Fibroblast of skin of scalp (primary cell): ENCODE results near the gene HOGA1. TPM values are rescaled to one million over a fixed set of nuclear protein-coding genes. Genes with fewer than 3 reads are reported as not detected.
A peak's percentile ranks its signal among the peaks of the same experiment; 100 is the strongest.
"Not testable (repeated sequence)": the region's sequence is repeated elsewhere in the genome, so short reads cannot be mapped to it uniquely, and the experiment has no call there.

Source experiments
- DNase-seq: peaks from one replicate; pipeline ENCODE4 v3.0.0-alpha.2; 2013
- polyA plus RNA-seq, 2 experiments: library from polyadenylated mRNA; unstranded; fragments of 120-200 nt; gene quantifications; one replicate each; pipeline ENCODE4 v1.2.1, GENCODE V29; 2013; ENCODE audit not compliant: insufficient read length in 2 of 2

Gene HOGA1
- 0.40 TPM for polyA plus RNA-seq (2013, experiment 1 of 2; ENCODE audit: insufficient read length)
- 0.58 TPM for polyA plus RNA-seq (2013, experiment 2 of 2; ENCODE audit: insufficient read length)

- peak; percentile 80 for DNase-seq
These were observed at the start of gene HOGA1 for GRCh38 chr10:97584060-97584797. Gene HOGA1, plus strand, starts transcription at chr10:97584389. Its CDS starts 315 bp downstream, at chr10:97584704.

- DNase-seq: no peak
These were observed 49.3 kb upstream of the HOGA1 start for GRCh38 chr10:97534746-97535367.

DNA sequence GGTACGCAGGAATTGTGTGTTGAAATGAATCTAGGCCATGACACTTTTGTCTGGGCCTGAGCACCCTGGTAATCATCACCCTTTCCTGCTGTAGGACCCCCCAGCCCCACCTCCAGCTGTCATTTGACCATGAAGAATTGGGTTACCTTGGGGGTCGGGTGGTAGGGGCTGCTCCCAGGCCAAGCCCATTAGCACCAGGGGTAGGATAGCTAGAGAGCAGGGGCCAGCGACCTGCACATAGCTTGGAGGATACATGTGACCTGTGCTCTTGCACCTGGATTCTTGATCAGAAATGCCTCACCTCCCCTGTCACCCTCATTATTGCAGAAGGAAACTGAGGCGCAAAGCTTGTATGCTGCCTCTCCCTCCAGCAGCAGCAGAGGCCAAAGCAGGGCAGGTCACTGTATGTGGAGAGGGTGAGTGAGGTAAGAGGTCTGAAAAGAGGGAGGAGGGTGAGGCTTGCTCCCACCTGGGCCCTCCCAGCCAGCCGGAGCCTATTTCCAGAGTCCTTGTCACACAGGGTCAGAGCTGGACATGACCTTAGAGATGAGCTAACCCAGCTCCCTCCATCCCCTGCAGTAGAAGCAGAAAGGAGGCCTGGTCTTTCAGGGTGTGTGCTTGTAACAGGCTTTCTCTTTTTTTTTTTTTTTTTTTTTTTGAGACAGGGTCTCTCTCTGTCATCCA lies 46.9 kb upstream of the HOGA1 start:
- DNase-seq: no peak

DNA sequence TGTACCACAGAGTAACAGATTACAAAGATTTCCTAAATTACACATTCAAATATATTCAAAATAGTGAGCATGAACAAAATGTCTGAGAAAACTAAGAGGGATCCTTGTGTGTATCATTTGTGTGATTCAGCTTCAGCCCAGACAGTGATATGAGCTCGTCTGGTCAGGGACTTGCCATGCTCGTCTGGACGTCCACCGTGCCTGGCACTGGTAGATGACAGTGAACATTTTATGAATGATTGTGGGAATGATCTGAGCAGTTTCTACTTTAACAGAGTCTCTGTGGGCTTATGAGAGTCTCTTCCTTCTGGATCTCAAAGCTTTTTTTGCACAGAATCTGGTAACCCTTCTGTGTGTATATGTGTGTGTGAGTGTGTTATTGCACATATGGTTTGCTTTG lies 45.8 kb upstream of the HOGA1 start:
- DNase-seq: peak; percentile 63

DNA sequence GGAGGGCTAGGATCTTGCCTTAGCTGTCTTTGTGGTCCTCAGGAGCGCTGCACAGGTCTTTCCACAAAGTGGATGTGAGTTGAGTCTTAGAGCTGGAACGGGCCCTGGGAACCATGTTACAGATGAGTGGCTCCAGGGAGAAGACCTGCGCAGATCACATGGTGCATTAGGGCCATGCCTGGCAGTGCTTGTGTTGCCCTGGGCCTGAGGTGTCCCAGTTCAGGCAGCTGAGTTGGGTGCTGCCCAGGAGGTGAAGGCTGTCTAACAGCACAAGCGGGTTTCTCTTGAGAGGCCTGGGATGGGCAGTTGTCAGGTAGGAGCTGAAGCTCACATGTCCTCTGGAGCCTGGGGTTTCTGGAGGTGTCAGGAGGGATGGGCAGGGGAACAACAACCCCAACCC lies 45.4 kb upstream of the HOGA1 start:
- DNase-seq: no peak

GRCh38 chr10:97539523-97540200 lies 44.5 kb upstream of the HOGA1 start:
- peak; percentile 88 for DNase-seq

DNA sequence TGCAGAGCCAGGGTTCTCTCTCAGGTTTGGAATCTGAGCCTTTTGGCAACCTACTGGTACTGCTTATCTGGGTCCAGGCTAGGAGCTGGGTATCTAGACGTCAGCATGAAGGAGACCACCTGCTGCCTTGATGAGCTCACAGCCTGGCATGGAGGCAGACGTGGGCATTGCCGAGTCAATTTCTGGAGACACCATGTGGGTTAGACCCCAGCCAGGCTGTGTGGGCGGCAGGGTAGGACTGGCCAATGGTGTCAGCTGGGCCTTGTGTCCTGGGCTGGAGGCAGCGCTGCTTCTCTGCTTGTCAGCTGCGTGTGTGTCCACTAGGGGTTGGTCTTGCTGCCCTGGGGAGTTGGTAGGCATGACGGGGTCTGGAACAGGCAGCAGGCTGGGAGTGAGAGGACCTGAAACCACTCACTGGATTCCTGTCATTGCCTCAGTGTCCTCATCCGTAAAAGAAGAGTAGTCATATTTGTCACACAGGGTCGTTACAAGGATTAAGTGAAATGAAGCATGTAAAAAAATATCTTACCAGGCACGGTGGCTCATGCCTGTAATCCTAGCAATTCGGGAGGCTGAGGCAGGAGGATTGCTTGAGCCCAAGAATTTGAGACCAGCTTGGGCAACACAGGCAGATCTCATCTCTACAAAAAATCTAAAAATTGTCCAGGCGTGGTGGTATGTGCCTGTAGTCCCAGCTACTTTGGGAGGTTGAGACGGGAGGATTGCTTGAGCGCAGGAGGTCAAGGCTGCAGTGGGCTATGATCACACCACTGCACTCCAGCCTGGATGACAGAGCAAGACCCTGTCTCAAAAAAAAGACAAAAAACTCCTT lies 43.3 kb upstream of the HOGA1 start:
- no peak for DNase-seq

DNA sequence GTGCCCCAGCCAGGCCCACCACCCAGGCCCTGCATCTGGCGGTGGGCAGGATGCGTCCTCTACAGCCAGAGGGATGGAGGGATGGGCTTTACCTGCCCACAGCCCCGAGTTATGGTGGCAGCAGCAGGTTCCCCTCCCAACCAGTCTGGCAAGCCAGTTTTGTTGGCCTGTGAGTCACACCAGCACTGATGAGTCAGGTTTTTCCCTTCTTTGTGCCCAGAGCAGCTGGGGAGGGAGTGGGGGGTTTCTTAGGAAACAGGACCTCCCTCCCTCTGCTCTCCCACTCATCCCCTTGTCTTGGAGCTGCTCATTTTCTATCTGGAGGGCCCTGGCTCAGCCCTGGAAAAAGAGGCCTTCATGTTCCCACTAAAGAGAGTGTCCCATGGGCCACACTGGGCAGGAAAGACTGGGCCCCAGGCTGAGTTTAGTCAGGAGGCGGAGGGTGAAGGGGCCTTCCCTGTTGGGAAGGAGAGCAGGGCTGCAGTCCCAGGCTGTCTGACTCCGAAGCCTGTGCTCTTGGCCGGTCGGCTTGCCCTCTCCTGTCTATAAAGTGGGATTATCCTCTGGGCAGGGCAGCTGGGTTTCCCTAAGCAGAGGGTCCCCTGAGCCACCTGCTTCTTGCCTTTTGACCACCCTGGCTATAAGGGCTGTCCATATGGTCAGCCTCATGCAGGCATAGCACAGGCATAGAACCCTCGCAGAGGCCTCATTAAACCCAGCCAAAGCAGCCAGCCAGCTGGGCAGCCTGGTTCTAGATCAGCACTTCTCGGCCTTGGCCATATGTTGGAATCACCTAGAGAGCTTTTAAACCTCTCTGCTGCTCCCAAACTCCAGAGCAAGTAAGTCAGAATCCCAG lies 41.8 kb upstream of the HOGA1 start:
- peak; percentile 91 for DNase-seq

- DNase-seq: peak; percentile 96
These were observed 41.1 kb upstream of the HOGA1 start for GRCh38 chr10:97543025-97543546.

GRCh38 chr10:97546456-97547270 lies 37.5 kb upstream of the HOGA1 start:
- no peak for DNase-seq

GRCh38 chr10:97547271-97547600 lies 37.0 kb upstream of the HOGA1 start:
- DNase-seq: no peak

DNA sequence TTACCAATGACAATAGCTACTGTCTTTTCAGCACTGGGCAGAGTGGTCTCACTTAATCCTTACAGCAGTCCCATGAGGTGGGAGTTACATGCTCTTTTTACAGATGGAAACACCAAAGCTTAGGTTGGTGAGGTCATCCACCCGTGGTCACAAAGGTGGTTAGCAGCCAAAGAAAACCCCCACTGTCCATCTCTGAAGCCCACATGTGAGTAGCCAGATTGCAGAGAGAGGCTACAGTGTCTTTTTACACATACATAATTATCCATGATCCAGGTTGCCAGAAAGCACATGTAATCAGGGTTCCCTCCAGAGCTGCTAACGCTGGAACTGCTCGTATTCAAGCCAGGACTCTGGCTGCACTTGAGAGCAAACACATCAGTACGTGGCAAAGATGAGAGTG lies 36.2 kb upstream of the HOGA1 start:
- no peak for DNase-seq

- no peak for DNase-seq
These were observed 35.2 kb upstream of the HOGA1 start for GRCh38 chr10:97548828-97549455.

DNA sequence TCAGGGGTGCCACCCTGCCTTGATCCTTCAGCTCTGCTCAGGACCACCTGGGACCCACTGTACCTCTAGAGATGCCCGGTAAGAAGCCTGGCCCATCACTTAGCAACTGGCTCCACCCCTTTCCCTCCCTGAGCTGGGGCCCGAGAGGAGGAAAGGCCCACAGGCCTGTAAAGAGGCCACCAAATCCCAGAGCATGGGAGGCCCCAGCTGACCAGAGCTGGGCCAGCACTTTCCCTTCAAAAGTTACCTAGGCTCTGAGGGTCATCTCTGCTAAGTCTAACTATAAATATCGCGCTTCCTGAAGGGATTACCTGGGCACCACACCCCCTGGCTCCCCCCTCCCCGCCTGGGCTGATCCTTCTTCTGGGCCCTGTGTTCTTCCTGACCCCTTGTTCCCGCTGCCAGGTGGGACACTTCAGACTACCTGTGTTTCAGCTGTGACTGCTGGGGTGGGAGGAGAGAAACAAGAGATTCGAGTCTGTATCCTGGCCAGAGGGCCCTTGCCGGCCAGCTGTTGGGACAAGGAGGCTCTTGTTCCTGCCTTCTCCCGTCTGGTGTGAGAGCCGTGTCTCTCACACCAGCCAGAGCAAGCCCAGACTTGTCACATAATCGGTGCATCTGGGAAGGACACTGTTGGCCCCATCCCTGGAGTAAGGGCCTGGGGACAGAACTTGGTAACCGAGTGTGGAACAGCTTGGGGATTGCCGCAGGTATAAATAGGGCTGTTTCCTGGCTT lies 34.4 kb upstream of the HOGA1 start:
- no peak for DNase-seq

DNA sequence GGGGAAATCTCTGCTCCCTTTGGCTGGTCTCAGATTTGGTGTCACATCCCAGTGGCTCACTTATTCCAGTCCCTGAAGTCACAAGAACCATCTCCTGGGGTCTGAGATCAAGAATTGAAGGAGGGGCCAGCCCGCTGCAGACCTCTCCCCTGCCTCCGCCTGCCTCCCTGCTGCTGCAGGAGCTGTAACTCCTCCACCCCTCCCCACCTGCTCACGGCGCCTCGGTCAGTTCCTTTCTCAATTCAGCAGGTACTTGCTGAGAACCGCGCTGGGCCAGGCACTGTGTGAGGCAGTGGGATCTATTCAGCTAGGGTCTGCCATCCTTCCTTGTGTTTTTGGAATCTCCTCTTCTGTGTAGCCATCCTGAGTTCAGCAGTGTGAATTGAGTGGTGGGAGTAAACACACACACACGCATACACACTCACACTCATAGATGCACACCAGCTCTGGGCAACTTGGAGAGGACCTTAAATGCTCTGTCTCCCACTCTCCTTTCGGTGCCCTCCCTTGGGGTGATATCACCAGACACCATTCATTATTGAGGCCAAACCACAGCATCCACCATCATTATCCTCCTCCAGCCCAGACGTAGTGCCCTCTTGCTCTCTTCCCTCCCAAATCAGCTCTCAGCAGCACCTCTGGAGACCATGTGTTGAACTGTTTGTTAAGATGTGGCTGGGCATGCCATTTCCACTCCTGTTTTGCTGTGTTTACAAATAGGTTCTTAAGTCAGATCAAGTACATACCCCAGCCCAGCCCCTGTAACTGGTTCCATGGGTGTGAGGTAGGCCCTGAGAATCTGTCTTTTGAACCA lies 33.6 kb upstream of the HOGA1 start:
- no peak for DNase-seq

- DNase-seq: no peak
These were observed 32.9 kb upstream of the HOGA1 start for GRCh38 chr10:97551271-97551670.

- peak; percentile 70 for DNase-seq
These were observed 30.6 kb upstream of the HOGA1 start for GRCh38 chr10:97553575-97554031.

DNA sequence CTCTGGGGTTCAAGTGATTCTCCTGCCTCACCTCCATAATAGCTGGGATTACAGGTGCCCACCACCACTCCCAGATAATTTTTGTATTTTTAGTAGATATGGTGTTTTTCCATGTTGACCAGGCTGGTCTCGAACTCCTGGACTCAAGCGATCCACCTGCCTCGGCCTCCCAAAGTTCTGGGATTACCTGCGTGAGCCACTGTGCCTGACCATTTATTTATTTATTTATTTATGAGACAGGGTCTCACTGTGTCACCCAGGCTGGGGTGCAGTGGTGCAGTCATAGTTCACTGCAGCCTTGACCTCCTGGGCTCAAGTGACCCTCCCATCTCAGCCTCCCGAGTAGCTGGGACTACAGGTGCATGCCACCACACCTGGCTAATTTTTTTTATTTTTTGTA lies 29.9 kb upstream of the HOGA1 start:
- DNase-seq: not testable (repeated sequence)
